HCT116 (cell line): ENCODE data around the gene SYP. TPM values are rescaled to one million over a fixed set of nuclear protein-coding genes. Genes with fewer than 3 reads are reported as not detected.
A peak's percentile ranks its signal among the peaks of the same experiment; 100 is the strongest.

Source experiments
- ATAC-seq: fragments of 200-7000 bp; cut with Tn5 transposase; 2 replicates; pipeline ENCODE4 v1.9.1; 2020; ENCODE audit warnings: mild to moderate bottlenecking, moderate library complexity
- BruUV-seq: library from RNA; stranded (reverse); fragments of 400-500 nt; replicated peaks from 2 replicates; lab custom pipeline; 2021; lab: Mats Ljungman, UMichigan
- CTCF ChIA-PET: fragments of 300-600 bp; sonication (Branson Sonifier 250); formaldehyde crosslinking; loops from one replicate; lab custom pipeline; 2021; ENCODE audit warnings: antibody characterized with exemption; lab: Charles Lee
- POLR2A ChIA-PET: fragments of 300-600, 350-600 bp; sonication (Branson Sonifier 250); formaldehyde crosslinking; loops from one replicate; lab custom pipeline; 2021; ENCODE audit warnings: antibody characterized with exemption; lab: Charles Lee
- RAD21 ChIA-PET, 2 experiments: fragments of 300-600 bp; sonication (Branson Sonifier 250); formaldehyde crosslinking; loops; one replicate each; lab custom pipeline; 2023; ENCODE audit warnings: low total read pairs in 2 of 2; ENCODE audit not compliant: uncharacterized antibody in 2 of 2, unreplicated experiment in 2 of 2, low non-redundant PET in 1 of 2; lab: Charles Lee
- DNase-seq: peaks from one replicate; pipeline ENCODE4 v3.0.0-alpha.2; 2010; ENCODE audit warnings: low read depth, low spot score
- H2AFZ ChIP-seq: fragments of 200-600 bp; shearing (Covaris generic), sonication (generic); 2 replicates; pipeline ENCODE4 v1.6.1; 2017; ENCODE audit warnings: low read depth, mixed run types, mixed read lengths, antibody characterized with exemption, low read length; ENCODE audit not compliant: poor library complexity, severe bottlenecking
- H3K27ac ChIP-seq: 2 replicates; pipeline ENCODE4 v1.5.1; 2012; ENCODE audit warnings: low read depth, low read length
- H3K27me3 ChIP-seq: fragments of 200-600 bp; sonication (generic); 2 replicates; pipeline ENCODE4 v1.6.1; 2016; ENCODE audit warnings: mixed run types, low read length, mixed read lengths; ENCODE audit not compliant: insufficient read depth
- H3K36me3 ChIP-seq, 2 experiments: fragments of 200-500 bp in 1 of 2; fragments of 200-600 bp in 1 of 2; sonication (Bioruptor generic) in 1 of 2; sonication (generic) in 1 of 2; 2 replicates each; pipeline versions ENCODE4 v1.5.1 to v1.6.1; 2014 to 2016; ENCODE audit warnings: low read length in 2 of 2, inconsistent platforms in 1 of 2, mixed read lengths in 1 of 2, mixed run types in 1 of 2; ENCODE audit not compliant: insufficient read depth in 2 of 2, control insufficient read depth in 1 of 2
- H3K4me1 ChIP-seq, 2 experiments: fragments of 200-600 bp in 1 of 2; sonication (generic) in 1 of 2; 2 replicates each; pipeline versions ENCODE4 v1.5.1 to v1.6.1; 2012 to 2017; ENCODE audit warnings: low read length in 2 of 2, inconsistent platforms in 1 of 2, mild to moderate bottlenecking in 1 of 2, mixed read lengths in 1 of 2, mixed run types in 1 of 2, moderate library complexity in 1 of 2; ENCODE audit not compliant: insufficient read depth in 2 of 2, control insufficient read depth in 1 of 2
- H3K4me2 ChIP-seq: fragments of 200-600 bp; sonication (generic); 2 replicates; pipeline ENCODE4 v1.6.1; 2017; ENCODE audit warnings: mixed run types, low read length, mixed read lengths
- H3K4me3 ChIP-seq, 2 experiments: fragments of 200-600 bp in 1 of 2; sonication (generic) in 1 of 2; replicated peaks in 1 of 2; 2 replicates each; pipeline ENCODE4 v1.5.1; 2011 to 2016; ENCODE audit warnings: low read length in 2 of 2, control low read depth in 1 of 2, low read depth in 1 of 2, mild to moderate bottlenecking in 1 of 2, mixed read lengths in 1 of 2, mixed run types in 1 of 2
- H3K79me2 ChIP-seq: fragments of 200-600 bp; sonication (generic); 2 replicates; pipeline ENCODE4 v1.6.1; 2017; ENCODE audit warnings: mild to moderate bottlenecking, mixed run types, low read length, moderate library complexity, mixed read lengths; ENCODE audit not compliant: insufficient read depth
- H3K9ac ChIP-seq: fragments of 200-600 bp; sonication (generic); 2 replicates; pipeline ENCODE4 v1.6.1; 2016; ENCODE audit warnings: low read length, mixed read lengths
- H3K9me2 ChIP-seq: fragments of 200-600 bp; sonication (generic), shearing (Covaris generic); 2 replicates; pipeline ENCODE4 v1.6.1; 2017; ENCODE audit warnings: mixed run types, mild to moderate bottlenecking, moderate library complexity; ENCODE audit not compliant: insufficient read depth
- H3K9me3 ChIP-seq, 2 experiments: fragments of 200-500 bp in 1 of 2; fragments of 200-600 bp in 1 of 2; sonication (Bioruptor generic) in 1 of 2; sonication (generic) in 1 of 2; 2 replicates each; pipeline ENCODE4 v1.6.1; 2014 to 2017; ENCODE audit warnings: low read length in 2 of 2, mixed read lengths in 2 of 2, inconsistent platforms in 1 of 2, low read depth in 1 of 2, mild to moderate bottlenecking in 1 of 2, mixed run types in 1 of 2, moderate library complexity in 1 of 2; ENCODE audit not compliant: control insufficient read depth in 1 of 2, insufficient read depth in 1 of 2
- H4K20me1 ChIP-seq: fragments of 200-600 bp; sonication (generic), shearing (Covaris generic); 2 replicates; pipeline ENCODE4 v1.6.1; 2017; ENCODE audit warnings: mixed run types, mild to moderate bottlenecking, moderate library complexity; ENCODE audit not compliant: insufficient read depth
- CBX3 ChIP-seq: IDR thresholded peaks from 2 replicates; pipeline ENCODE4 v1.6.1; 2012; ENCODE audit warnings: low read depth
- EGR1 ChIP-seq: IDR thresholded peaks from 2 replicates; pipeline ENCODE4 v1.6.1; 2012; ENCODE audit warnings: low read depth
- EZH2 ChIP-seq: fragments of 200-600 bp; sonication (generic); IDR thresholded peaks from 2 replicates; pipeline ENCODE4 v1.6.1; 2017; ENCODE audit warnings: antibody characterized with exemption, mixed run types
- EZH2phosphoT487 ChIP-seq: fragments of 200-600 bp; IDR thresholded peaks from 2 replicates; pipeline ENCODE4 v1.6.1; 2018; ENCODE audit warnings: antibody characterized with exemption, borderline replicate concordance
- FOSL1 ChIP-seq: IDR thresholded peaks from 2 replicates; pipeline ENCODE4 v1.6.1; 2012; ENCODE audit warnings: low read depth
- POLR2A ChIP-seq: IDR thresholded peaks from 2 replicates; pipeline ENCODE4 v1.7.0; 2011; ENCODE audit warnings: borderline replicate concordance; ENCODE audit not compliant: insufficient read depth, insufficient read length; ENCODE audit errors: extremely low read depth
- POLR2AphosphoS5 ChIP-seq: IDR thresholded peaks from 2 replicates; pipeline ENCODE4 v1.6.1; 2011; ENCODE audit warnings: mild to moderate bottlenecking, low read depth, low read length, moderate library complexity
- RAD21 ChIP-seq: IDR thresholded peaks from 2 replicates; pipeline ENCODE4 v1.6.1; 2012; ENCODE audit warnings: low read depth, mild to moderate bottlenecking
- REST ChIP-seq: IDR thresholded peaks from 2 replicates; pipeline ENCODE4 v1.6.1; 2012; ENCODE audit warnings: low read depth
- SIN3A ChIP-seq: IDR thresholded peaks from 2 replicates; pipeline ENCODE4 v1.6.1; 2012; ENCODE audit warnings: low read depth
- ZFX ChIP-seq: fragments of 450-650 bp; IDR thresholded peaks from 2 replicates; pipeline ENCODE4 v1.6.1; 2017
- ZNF274 ChIP-seq: fragments of 200-500 bp; sonication (Bioruptor generic); IDR thresholded peaks from 2 replicates; pipeline ENCODE4 v1.6.1; 2014; ENCODE audit warnings: mild to moderate bottlenecking, low read depth, low read length, inconsistent platforms
- intact Hi-C: fragments of 100-400 bp; cut with micrococcal nuclease; formaldehyde crosslinking; loops from 2 replicates; pipeline ENCODE4 v1.10.0; 2022
- total RNA-seq: library from RNA; stranded (reverse); gene quantifications from one replicate; pipeline ENCODE4 v1.2.1, GENCODE V29; 2021; ENCODE audit not compliant: unreplicated experiment

SYP gene
- total RNA-seq, 1 experiment from 2014 or later, result 1.2 TPM

GRCh38 chrX:49184294-49185281, 15.4 kb downstream of the SYP start:
- Histone ChIP-seq H3K9ac (peak overlapping the region; percentile 82), H2AFZ (no peak overlapping the region), H3K9me2 (no peaks in the 10 kb centered on the region), H3K79me2 (peaks cover 24% of the 10 kb centered on the region), H3K4me2 (peak overlapping the region; percentile 89), H3K4me1 (peaks cover 12 to 34% of the 10 kb centered on the region in 2 experiments), H4K20me1 (no peaks in the 10 kb centered on the region), H3K9me3 (no peaks in the 10 kb centered on the region), H3K36me3 (peaks cover 3 to 8% of the 10 kb centered on the region in 2 experiments; a peak in 3 of 4 replicates), H3K4me3 (peak overlapping the region; percentile 71 to 81), H3K27ac (peak overlapping the region; percentile 84), H3K27me3 (no peaks in the 10 kb centered on the region)
- CTCF ChIA-PET, result interaction anchor here (0.9 to 1.4 kb wide), 4 partner anchors 8 to 29 kb away, joined by 3 to 8 read pairs (median 4); no protein-coding TSS in a partner anchor
- intact Hi-C loops, result no loop called here
- POLR2A ChIA-PET, result interaction anchor here (0.6 to 1.3 kb wide), 6 partner anchors 8 to 84 kb away, joined by 3 to 9 read pairs (median 4); partner anchors contain the start of gene PLP2
- DNase-seq, result peak; percentile 86
- RAD21 ChIA-PET, result interaction anchor here (0.5 to 0.7 kb wide), 2 partner anchors 51 to 63 kb away, joined by 3 to 6 read pairs; no protein-coding TSS in a partner anchor
- TF ChIP-seq REST, result no peak
- TF ChIP-seq SIN3A, result no peak
- TF ChIP-seq CBX3, result no peak
- TF ChIP-seq ZFX, result no peak
- no peak for TF ChIP-seq RAD21
- peak; percentile 86 for TF ChIP-seq POLR2AphosphoS5
- no peak for TF ChIP-seq FOSL1
- no peak for TF ChIP-seq EGR1
- TF ChIP-seq EZH2phosphoT487, result no peak
- TF ChIP-seq EZH2, result no peak
- TF ChIP-seq ZNF274, result no peak
- peak; percentile 57 for TF ChIP-seq POLR2A
- ATAC-seq, result peak; percentile 81
- BruUV-seq, result no TSS peak
